Peyer's patch (tissue), 4 donors: ENCODE measurements around the gene ACTN3. TPM values are rescaled to one million over a fixed set of nuclear protein-coding genes. Genes with fewer than 3 reads are reported as not detected.

Source experiments
- DNase-seq, 3 donors: peaks; one replicate each; pipeline ENCODE4 v3.0.0-alpha.2; 2017 to 2019
- H3K27ac ChIP-seq, 4 donors: fragments of 200-600 bp; sonication (generic); one replicate each; pipeline ENCODE4 v1.5.1; 2016 to 2019
- H3K27me3 ChIP-seq, 2 donors: fragments of 200-600 bp; sonication (generic); one replicate each; pipeline ENCODE4 v1.5.1; 2019
- H3K36me3 ChIP-seq, 3 donors: fragments of 200-600 bp; sonication (generic); one replicate each; pipeline ENCODE4 v1.5.1; 2016 to 2019
- H3K4me1 ChIP-seq, 4 donors: fragments of 200-600 bp; sonication (generic); one replicate each; pipeline ENCODE4 v1.5.1; 2016 to 2019
- H3K4me3 ChIP-seq, 4 donors: fragments of 200-600 bp; sonication (generic); 1 replicate in 3 of 4; 2 replicates in 1 of 4; pipeline ENCODE4 v1.5.1; 2016 to 2019; ENCODE audit warnings: mild to moderate bottlenecking in 1 of 4
- H3K9me3 ChIP-seq, 4 donors: fragments of 200-600 bp; sonication (generic); one replicate each; pipeline ENCODE4 v1.5.1; 2016 to 2019; ENCODE audit warnings: mild to moderate bottlenecking in 1 of 4
- CTCF ChIP-seq, 6 experiments: fragments of 450-650 bp in 4 of 6; fragments of 200-600 bp in 2 of 6; sonication (generic) in 1 of 6; IDR thresholded peaks; one replicate each; pipeline ENCODE4 v1.5.1; 2017 to 2019; ENCODE audit warnings: antibody characterized with exemption in 6 of 6, mild to moderate bottlenecking in 3 of 6, moderate library complexity in 1 of 6
- POLR2A ChIP-seq, 2 donors: fragments of 450-650 bp; IDR thresholded peaks; one replicate each; pipeline ENCODE4 v1.5.1; 2017; ENCODE audit warnings: antibody characterized with exemption in 2 of 2, mild to moderate bottlenecking in 2 of 2, moderate library complexity in 2 of 2
- total RNA-seq, 4 donors: library from RNA; depleted of rRNA; stranded (reverse); fragments of >200 nt; gene quantifications; one replicate each; pipeline ENCODE4 v1.1.0, GENCODE V29; 2016

ACTN3 gene
- total RNA-seq, 4 donors from 2014 or later = not detected

GRCh38 chr11:66548774-66549630 is 2.3 kb downstream of the ACTN3 start:
- DNase-seq = no peak
- peaks cover 0 to 20% (median 4%) of the 10 kb centered on the region in 4 donors for H3K4me1 ChIP-seq
- H3K27ac ChIP-seq = no peak overlapping the region
- no peak overlapping the region for H3K4me3 ChIP-seq
- no peaks in the 10 kb centered on the region for H3K36me3 ChIP-seq
- no peaks in the 10 kb centered on the region for H3K9me3 ChIP-seq
- TF ChIP-seq POLR2A (IDR thresholded peaks at IDR 0.05) = no peak
- TF ChIP-seq CTCF (IDR thresholded peaks at IDR 0.05) = no peak
- H3K27me3 ChIP-seq = no peaks in the 10 kb centered on the region

- Histone ChIP-seq H3K27ac (no peak overlapping the region), H3K4me1 (peaks cover 0 to 14% (median 4%) of the 10 kb centered on the region in 4 donors), H3K4me3 (no peak overlapping the region), H3K9me3 (no peaks in the 10 kb centered on the region), H3K27me3 (no peaks in the 10 kb centered on the region), H3K36me3 (no peaks in the 10 kb centered on the region)
- DNase-seq = no peak
- no peak for TF ChIP-seq POLR2A (IDR thresholded peaks at IDR 0.05)
- TF ChIP-seq CTCF (IDR thresholded peaks at IDR 0.05) = no peak
Measured at GRCh38 chr11:66549696-66550095, 3.0 kb downstream of the ACTN3 start.

GRCh38 chr11:66550887-66551286 is 4.2 kb downstream of the ACTN3 start:
- peaks cover 0 to 6% (median 2%) of the 10 kb centered on the region in 4 donors for H3K4me1 ChIP-seq
- no peaks in the 10 kb centered on the region for H3K36me3 ChIP-seq
- DNase-seq = no peak
- no peaks in the 10 kb centered on the region for H3K9me3 ChIP-seq
- no peak overlapping the region for H3K27ac ChIP-seq
- TF ChIP-seq CTCF (IDR thresholded peaks at IDR 0.05) = no peak
- H3K27me3 ChIP-seq = no peaks in the 10 kb centered on the region
- no peak overlapping the region for H3K4me3 ChIP-seq

- no peaks in the 10 kb centered on the region for H3K27me3 ChIP-seq
- TF ChIP-seq CTCF (IDR thresholded peaks at IDR 0.05) = no peak
- TF ChIP-seq POLR2A (IDR thresholded peaks at IDR 0.05) = no peak
- DNase-seq = no peak
- H3K4me1 ChIP-seq = peaks cover 0 to 11% (median 2%) of the 10 kb centered on the region in 4 donors
- no peaks in the 10 kb centered on the region for H3K9me3 ChIP-seq
- H3K4me3 ChIP-seq = no peak overlapping the region
- no peaks in the 10 kb centered on the region for H3K36me3 ChIP-seq
- no peak overlapping the region for H3K27ac ChIP-seq
Measured at GRCh38 chr11:66554602-66555001, 7.9 kb downstream of the ACTN3 start.

- no peaks in the 10 kb centered on the region for H3K27me3 ChIP-seq
- no peaks in the 10 kb centered on the region for H3K36me3 ChIP-seq
- TF ChIP-seq CTCF (IDR thresholded peaks at IDR 0.05) = no peak
- TF ChIP-seq POLR2A (IDR thresholded peaks at IDR 0.05) = no peak
- peaks cover 0 to 11% (median 2%) of the 10 kb centered on the region in 4 donors for H3K4me1 ChIP-seq
- H3K4me3 ChIP-seq = no peak overlapping the region
- no peak for DNase-seq
- H3K9me3 ChIP-seq = no peaks in the 10 kb centered on the region
- no peak overlapping the region for H3K27ac ChIP-seq
Measured at GRCh38 chr11:66555416-66555815, 8.7 kb downstream of the ACTN3 start.
